GM21825 (cell line): ENCODE data around the gene SPEM2.

Source experiments
- ATAC-seq: cut with Tn5 transposase; IDR thresholded peaks from one replicate; pipeline ENCODE4 v1.9.1; 2021; ENCODE audit warnings: mild to moderate bottlenecking, moderate library complexity; ENCODE audit not compliant: unreplicated experiment

SPEM2 gene

GRCh38 chr17:7425316-7425715 lies at the start of gene SPEM2:
Gene SPEM2 (plus strand): TSS chr17:7425616. CDS start chr17:7425689, 73 bp downstream.
- no peak for ATAC-seq

DNA sequence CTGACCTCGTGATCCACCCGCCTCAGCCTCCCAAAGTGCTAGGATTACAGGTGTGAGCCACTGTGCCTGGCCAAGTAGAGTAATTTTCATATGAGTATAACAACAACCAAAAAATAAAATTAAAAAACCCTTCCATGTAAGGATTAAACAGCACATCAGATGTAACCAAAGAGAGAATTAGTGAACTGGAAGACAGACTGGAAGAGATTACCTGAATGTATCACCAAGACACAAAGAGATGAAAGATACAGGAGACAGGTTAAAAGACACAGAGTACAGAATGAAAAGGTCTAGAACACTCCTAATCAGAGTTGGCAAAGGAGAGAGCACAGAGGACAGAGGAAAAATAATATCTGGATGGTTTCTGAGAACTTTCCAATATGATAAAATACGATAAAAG lies 46.3 kb upstream of the SPEM2 start:
- no peak for ATAC-seq

DNA sequence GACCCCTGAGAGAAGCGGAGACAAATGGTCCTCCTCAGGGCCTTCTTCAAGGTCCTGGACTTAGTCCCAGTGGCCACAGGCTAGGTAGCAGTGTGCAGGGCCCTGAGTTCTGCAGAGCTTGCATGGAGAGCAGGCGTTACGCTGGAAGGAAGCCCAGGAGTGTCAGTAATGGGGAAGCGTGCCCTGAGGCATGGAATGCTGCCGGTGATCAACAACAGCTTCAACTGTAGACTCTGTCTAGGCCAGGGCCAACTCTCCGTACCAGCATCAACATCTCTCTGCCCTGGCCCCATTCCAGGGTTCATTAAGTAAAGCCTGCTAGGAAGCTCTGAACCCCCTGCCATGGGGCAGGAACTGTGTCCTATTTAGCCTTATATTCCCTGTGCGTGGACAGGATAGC lies 45.1 kb upstream of the SPEM2 start:
- ATAC-seq = no peak

DNA sequence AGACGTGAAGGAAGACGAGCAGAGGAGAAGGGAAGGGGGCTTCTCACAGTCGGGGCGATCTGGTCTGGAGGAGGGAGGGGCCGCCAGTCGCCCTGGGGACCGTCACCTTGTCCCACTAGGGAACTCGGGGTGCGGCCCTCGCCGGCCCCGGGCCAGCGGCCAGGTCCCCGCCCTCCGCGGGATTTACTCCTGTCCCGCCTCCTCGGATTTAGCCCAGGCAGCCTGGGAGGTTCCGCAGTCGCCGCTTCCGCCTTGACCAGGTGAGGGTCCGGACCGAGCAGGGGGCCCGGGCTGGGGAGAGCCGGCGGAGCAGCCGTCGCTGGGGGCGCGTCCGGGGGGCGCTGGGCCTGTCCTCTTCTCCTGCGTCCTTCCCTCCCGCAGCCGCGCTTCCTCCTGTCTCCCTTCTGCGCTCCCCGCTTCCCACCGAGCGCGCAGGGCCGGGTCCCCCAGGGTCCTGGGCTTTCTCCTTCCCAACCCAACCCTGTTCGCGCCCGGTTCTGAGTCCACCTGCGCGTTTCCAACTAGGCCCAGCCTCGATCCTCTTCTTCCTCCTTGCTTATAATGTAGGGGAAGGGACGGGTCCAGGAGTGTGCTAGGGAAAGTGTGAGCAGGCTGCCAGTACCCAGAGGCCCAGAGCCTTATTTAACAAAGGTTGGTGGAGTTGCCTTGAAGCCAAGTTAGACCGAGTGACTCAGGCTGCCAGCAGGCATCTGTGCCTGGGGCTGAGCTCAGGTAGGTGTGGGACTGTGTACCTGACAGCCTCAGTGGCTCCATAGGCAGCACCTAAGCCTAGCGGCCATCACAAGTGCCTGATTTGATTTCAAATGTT lies 44.3 kb upstream of the SPEM2 start, which contains the start of gene TNK1:
Gene TNK1, plus strand, starts transcription at position 235 of the 829 bp plus-strand sequence. CDS start 1,838 bp downstream, outside the sequence.
- no peak for ATAC-seq

GRCh38 chr17:7382901-7383300 lies 42.5 kb upstream of the SPEM2 start:
- no peak for ATAC-seq

- ATAC-seq = no peak
Observed at GRCh38 chr17:7383371-7383741, 42.1 kb upstream of the SPEM2 start.

DNA sequence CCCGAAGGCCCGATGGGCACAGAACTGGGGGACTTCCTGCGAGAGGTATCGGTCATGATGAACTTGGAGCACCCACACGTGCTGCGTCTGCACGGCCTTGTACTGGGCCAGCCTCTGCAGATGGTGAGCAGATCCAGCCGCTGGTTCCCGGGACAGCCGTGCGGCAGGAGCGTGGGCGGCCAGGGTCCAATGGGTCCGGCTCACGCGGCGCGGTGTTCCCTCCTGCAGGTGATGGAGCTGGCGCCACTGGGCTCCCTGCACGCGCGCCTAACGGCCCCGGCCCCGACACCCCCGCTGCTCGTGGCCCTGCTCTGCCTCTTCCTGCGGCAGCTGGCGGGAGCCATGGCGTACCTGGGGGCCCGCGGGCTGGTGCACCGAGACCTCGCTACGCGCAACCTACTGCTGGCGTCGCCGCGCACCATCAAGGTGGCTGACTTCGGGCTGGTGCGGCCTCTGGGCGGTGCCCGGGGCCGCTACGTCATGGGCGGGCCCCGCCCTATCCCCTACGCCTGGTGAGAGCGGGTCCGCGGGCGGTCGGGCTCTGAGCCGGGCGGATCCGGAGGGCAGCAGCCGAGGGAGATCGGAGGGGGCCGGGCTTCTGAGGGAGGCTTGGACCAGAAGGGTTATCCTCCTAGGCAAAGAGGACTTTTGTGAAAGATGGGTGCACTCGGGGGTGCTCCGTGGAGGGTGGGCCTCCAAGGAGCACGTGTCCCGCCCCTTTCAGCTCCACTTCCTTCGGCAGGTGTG lies 41.5 kb upstream of the SPEM2 start:
- ATAC-seq = no peak

- ATAC-seq = no peak
Observed at GRCh38 chr17:7384489-7385081, 40.8 kb upstream of the SPEM2 start.

- no peak for ATAC-seq
Observed at GRCh38 chr17:7388856-7389255, 36.6 kb upstream of the SPEM2 start.

- no peak for ATAC-seq
Observed at GRCh38 chr17:7389924-7390910, 35.2 kb upstream of the SPEM2 start.

DNA sequence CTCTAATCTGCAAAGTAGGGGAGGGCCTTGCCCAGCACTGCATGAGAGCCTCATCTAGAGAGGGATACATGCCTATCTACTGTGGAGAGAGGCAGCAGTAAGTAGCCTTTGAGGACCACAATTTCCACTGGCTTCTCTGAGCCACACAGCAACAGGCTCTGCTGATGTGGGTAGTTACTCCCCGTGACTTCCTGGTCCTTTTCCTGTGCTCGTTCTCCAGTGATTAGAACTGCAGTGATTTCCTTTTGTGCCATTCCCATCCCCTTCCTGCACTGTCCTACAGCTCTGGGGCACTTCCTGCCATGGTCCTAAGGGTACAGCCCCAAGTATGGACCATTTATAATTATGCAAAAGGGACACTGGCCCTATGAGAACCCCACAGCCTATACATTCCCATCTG lies 34.1 kb upstream of the SPEM2 start:
- ATAC-seq = no peak

GRCh38 chr17:7392696-7393612 lies 32.5 kb upstream of the SPEM2 start:
- ATAC-seq = no peak

DNA sequence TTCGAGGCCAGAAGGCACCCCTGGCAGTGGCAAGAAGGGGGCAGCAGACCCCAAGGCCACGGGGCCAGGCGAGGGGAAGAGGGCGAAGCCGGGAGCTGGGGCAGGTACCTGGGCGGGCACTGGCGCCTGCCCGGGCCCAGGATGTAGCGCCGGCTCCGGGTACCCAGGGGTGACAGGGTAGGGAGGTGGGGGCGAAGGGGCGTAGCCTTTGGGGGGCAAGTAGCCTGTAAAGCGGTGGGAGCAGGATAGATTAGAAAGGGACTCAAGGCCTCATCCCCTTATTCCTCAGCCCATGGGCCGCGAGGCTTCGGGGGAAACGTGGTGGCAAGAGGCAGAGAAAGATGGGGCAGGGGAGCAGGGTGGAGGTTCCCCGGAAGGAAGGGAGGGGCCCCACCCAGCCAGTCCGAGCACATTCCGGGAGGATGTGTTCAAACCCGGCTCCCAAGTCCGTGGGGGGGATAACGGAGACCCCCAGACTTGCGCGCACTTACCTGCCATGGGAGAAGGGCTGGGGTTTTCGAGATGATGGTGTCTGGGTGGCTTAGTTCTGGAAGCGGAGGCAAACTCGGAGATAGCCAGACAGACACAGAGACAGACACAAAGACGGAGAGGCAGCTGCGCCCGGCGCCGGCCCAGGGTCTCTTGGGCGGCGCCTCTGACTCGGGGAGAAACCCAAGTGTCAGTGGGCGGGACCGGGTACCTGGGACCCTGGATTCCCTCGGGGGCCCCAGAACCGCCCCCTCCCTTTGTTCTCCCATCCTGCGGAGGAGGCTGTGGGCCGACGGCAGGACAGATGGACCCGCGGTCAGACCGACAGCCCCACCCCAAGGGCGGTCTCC lies 31.6 kb upstream of the SPEM2 start:
- peak; percentile 45 for ATAC-seq

DNA sequence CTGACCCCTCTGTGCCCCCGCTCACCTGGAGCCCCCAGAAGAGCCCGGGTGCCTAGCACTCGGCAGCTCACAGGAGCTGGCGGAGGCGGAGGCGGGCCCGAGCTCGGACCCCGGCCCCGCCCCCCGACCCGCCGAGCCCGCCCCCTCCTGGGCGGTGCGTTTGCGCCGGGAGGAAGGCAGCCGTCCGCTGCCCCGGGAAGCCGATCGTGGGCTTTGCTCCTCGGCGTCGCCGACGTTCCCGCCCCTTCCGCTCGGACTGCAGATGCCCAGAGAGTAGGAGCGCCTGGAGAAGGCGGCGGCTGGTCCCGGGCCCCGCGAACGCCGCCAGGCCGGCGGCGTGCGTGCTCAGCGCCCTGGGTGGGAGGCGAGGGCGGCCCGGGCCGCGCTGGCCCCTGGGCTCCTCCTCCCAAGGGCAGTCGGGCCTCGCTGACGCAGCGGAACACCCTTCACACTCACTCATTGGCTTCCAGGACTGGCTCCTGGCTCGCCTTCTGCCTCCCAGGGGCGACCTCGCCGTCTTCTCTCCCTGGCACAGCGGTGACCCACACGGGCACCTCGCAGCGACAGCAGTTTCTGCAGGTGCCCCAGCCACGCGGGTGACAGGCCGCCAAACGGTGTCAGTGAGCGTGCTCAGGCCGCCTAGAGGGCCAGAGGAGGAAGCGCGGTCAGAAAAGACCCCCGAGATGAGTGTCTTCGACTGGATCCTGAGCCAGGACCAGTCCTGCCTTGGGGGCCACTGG lies 30.8 kb upstream of the SPEM2 start, which contains the start of gene PLSCR3:
Gene PLSCR3, minus strand, starts transcription at position 74 of the 740 bp plus-strand sequence. CDS start 415 bp downstream, outside the sequence.
- peak; percentile 67 for ATAC-seq

- no peak for ATAC-seq
Observed at GRCh38 chr17:7396147-7396546, 29.3 kb upstream of the SPEM2 start.

- ATAC-seq = no peak
Observed at GRCh38 chr17:7398612-7399011, 26.8 kb upstream of the SPEM2 start.

- ATAC-seq = no peak
Observed at GRCh38 chr17:7403043-7403726, 22.2 kb upstream of the SPEM2 start.
